GM23248 (cell line): ENCODE measurements around the gene HJURP.

ENCODE experiments used
- EZH2 ChIP-seq: fragments of 200-600 bp; sonication (generic); IDR thresholded peaks from 2 replicates; pipeline ENCODE4 v1.6.1; 2018; ENCODE audit warnings: antibody characterized with exemption, mild to moderate bottlenecking; ENCODE audit not compliant: insufficient read depth, poor library complexity, severe bottlenecking
- EZH2phosphoT487 ChIP-seq: fragments of 200-600 bp; sonication (generic); IDR thresholded peaks from 2 replicates; pipeline ENCODE4 v1.6.1; 2018; ENCODE audit warnings: antibody characterized with exemption, moderate library complexity, mild to moderate bottlenecking, low read depth; ENCODE audit not compliant: insufficient read depth

DNA sequence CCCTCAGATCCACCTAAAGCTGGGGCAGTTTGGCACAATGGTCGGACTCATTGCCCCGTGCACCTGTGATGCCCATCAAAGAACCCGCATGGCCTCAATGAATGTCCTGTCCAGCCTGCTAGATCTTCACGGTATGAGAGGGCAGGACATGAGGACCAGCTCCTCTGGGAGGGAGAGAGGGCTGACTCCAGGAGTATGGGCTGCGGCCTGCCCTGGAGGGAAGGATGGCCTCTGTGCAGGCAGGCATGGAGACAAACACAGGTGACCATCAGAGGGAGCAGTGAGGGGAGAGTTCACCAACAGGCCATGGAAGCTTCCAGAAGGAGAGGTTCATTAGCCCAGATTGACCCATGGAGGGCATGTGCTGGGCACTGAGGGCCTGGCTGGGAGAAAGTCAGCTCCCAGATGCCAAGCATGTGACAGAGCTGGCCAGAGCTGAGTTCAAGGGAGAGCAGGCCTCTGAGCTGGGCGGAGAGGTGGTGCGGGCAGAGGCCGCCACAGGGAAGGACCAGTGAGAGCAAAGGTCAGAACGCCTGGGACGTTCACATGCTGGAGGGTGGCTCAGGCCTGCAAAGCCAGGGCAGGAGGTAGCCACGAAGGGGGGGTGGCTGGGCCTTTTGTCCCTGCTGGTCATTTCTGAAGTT lies 36.2 kb downstream of the HJURP start:
- TF ChIP-seq EZH2phosphoT487 (no peak), EZH2 (no peak)
